Liver (tissue), 9 donors: ENCODE results near the gene TMEM176B. TPM values are rescaled to one million over a fixed set of nuclear protein-coding genes. Genes with fewer than 3 reads are reported as not detected.

Source experiments
- DNase-seq: peaks from one replicate; pipeline ENCODE4 v3.0.0-alpha.2; 2017; ENCODE audit warnings: low spot score
- H3K27ac ChIP-seq, 2 donors: one replicate each; pipeline ENCODE4 v1.7.0; 2013; ENCODE audit warnings: inconsistent platforms in 2 of 2, low read length in 2 of 2, control low read depth in 1 of 2, low read depth in 1 of 2, mild to moderate bottlenecking in 1 of 2
- H3K27me3 ChIP-seq, 4 donors: one replicate each; pipeline versions ENCODE4 v1.6.1 to v1.7.0; 2013; ENCODE audit warnings: low read length in 3 of 4, inconsistent platforms in 1 of 4, mild to moderate bottlenecking in 1 of 4, moderate library complexity in 1 of 4; ENCODE audit not compliant: control insufficient read depth in 4 of 4, insufficient read depth in 4 of 4
- H3K36me3 ChIP-seq, 4 donors: one replicate each; pipeline versions ENCODE4 v1.6.1 to v1.7.0; 2013; ENCODE audit warnings: low read length in 3 of 4, mild to moderate bottlenecking in 3 of 4, low read depth in 1 of 4, moderate library complexity in 1 of 4; ENCODE audit not compliant: control insufficient read depth in 4 of 4, insufficient read depth in 3 of 4
- H3K4me1 ChIP-seq, 4 donors: one replicate each; pipeline versions ENCODE4 v1.6.1 to v1.7.0; 2013; ENCODE audit warnings: low read length in 3 of 4, mild to moderate bottlenecking in 3 of 4, moderate library complexity in 1 of 4; ENCODE audit not compliant: control insufficient read depth in 4 of 4, insufficient read depth in 4 of 4
- H3K4me3 ChIP-seq, 3 donors: one replicate each; pipeline versions ENCODE4 v1.6.1 to v1.7.0; 2013; ENCODE audit warnings: low read length in 3 of 3, control low read depth in 1 of 3, low read depth in 1 of 3, mild to moderate bottlenecking in 1 of 3
- H3K9ac ChIP-seq, 2 donors: one replicate each; pipeline ENCODE4 v1.7.0; 2013; ENCODE audit warnings: low read length in 2 of 2, mild to moderate bottlenecking in 2 of 2, moderate library complexity in 2 of 2, control low read depth in 1 of 2, low read depth in 1 of 2
- H3K9me3 ChIP-seq, 4 donors: one replicate each; pipeline versions ENCODE4 v1.6.1 to v1.7.0; 2013; ENCODE audit warnings: low read length in 3 of 4; ENCODE audit not compliant: control insufficient read depth in 4 of 4
- CTCF ChIP-seq: fragments of 150-350 bp; IDR thresholded peaks from 2 replicates; pipeline ENCODE4 v1.5.1; 2017; ENCODE audit warnings: improper control_type of control experiment, low read depth, low read length; ENCODE audit not compliant: missing input control
- FOXA1 ChIP-seq: IDR thresholded peaks from 2 replicates; pipeline ENCODE4 v1.6.1; 2016; ENCODE audit warnings: antibody characterized with exemption
- FOXA2 ChIP-seq: IDR thresholded peaks from 2 replicates; pipeline ENCODE4 v1.6.1; 2016; ENCODE audit warnings: antibody characterized with exemption
- GABPA ChIP-seq, 2 donors: IDR thresholded peaks in 1 of 2; conservative IDR thresholded peaks in 1 of 2; 2 replicates each; pipeline ENCODE4 v1.6.1; 2016; ENCODE audit warnings: antibody characterized with exemption in 2 of 2, mild to moderate bottlenecking in 1 of 2, moderate library complexity in 1 of 2
- HNF4A ChIP-seq, 2 donors: conservative IDR thresholded peaks; 2 replicates each; pipeline ENCODE4 v1.6.1; 2016; ENCODE audit warnings: antibody characterized with exemption in 2 of 2, mild to moderate bottlenecking in 2 of 2
- JUND ChIP-seq, 2 donors: IDR thresholded peaks; 2 replicates each; pipeline ENCODE4 v1.6.1; 2016; ENCODE audit warnings: antibody characterized with exemption in 2 of 2
- MAX ChIP-seq: IDR thresholded peaks from 2 replicates; pipeline ENCODE4 v1.6.1; 2016; ENCODE audit warnings: antibody characterized with exemption
- NR2F2 ChIP-seq: IDR thresholded peaks from 2 replicates; pipeline ENCODE4 v1.6.1; 2016; ENCODE audit warnings: antibody characterized with exemption
- RAD21 ChIP-seq, 2 donors: IDR thresholded peaks; 2 replicates each; pipeline ENCODE4 v1.6.1; 2016; ENCODE audit warnings: antibody characterized with exemption in 2 of 2, mild to moderate bottlenecking in 2 of 2
- REST ChIP-seq: IDR thresholded peaks from 2 replicates; pipeline ENCODE4 v1.6.1; 2016; ENCODE audit warnings: antibody characterized with exemption, mild to moderate bottlenecking
- RXRA ChIP-seq, 2 donors: IDR thresholded peaks; 2 replicates each; pipeline ENCODE4 v1.6.1; 2017 to 2018; ENCODE audit warnings: antibody characterized with exemption in 2 of 2, mild to moderate bottlenecking in 1 of 2
- SP1 ChIP-seq: IDR thresholded peaks from 2 replicates; pipeline ENCODE4 v1.6.1; 2018; ENCODE audit warnings: antibody characterized with exemption, mild to moderate bottlenecking
- YY1 ChIP-seq: IDR thresholded peaks from 2 replicates; pipeline ENCODE4 v1.6.1; 2016; ENCODE audit warnings: antibody characterized with exemption, mild to moderate bottlenecking
- ZBTB33 ChIP-seq: IDR thresholded peaks from 2 replicates; pipeline ENCODE4 v1.6.1; 2016; ENCODE audit warnings: antibody characterized with exemption
- WGBS: extraction: QIAGEN DNeasy Blood & Tissue Kit; methylation state at CpG from one replicate; pipeline ENCODE4 v1.1.7; 2013; 5-methylcytosine and 5-hydroxymethylcytosine counted together
- polyA plus RNA-seq, 2 donors: library from polyadenylated mRNA; stranded (reverse) in 1 of 2; unstranded in 1 of 2; fragments of 200-250 nt in 1 of 2; fragments of >200 nt in 1 of 2; fragmentation: Nextera tagmentation in 1 of 2; extraction: Ambion mirVana in 1 of 2; gene quantifications; one replicate each; pipeline versions ENCODE4 v1.2.1 to v1.2.3, GENCODE V29; 2013 to 2015
- total RNA-seq, 2 donors: library from RNA; depleted of rRNA; stranded (reverse); fragments of >200 nt; gene quantifications; one replicate each; pipeline ENCODE4 v1.2.3, GENCODE V29; 2014
- donor health status: healthy.
- donor health status: healthy.
- donor health status: healthy.
- donor health status: healthy.
- donor health status: healthy.

The TMEM176B gene
- total and polyA plus RNA-seq, 4 donors, result 382 to 1,317 (median 999) TPM

GRCh38 chr7:150766334-150766709 is 33.8 kb downstream of the TMEM176B start:
- Histone ChIP-seq H3K27me3 (no peaks in the 10 kb centered on the region), H3K4me3 (no peak overlapping the region), H3K9me3 (no peaks in the 10 kb centered on the region), H3K4me1 (peaks cover 6 to 36% (median 26%) of the 10 kb centered on the region in 4 donors), H3K36me3 (no peaks in the 10 kb centered on the region), H3K9ac (peak overlapping the region in 1 of 2 donors; percentile 72), H3K27ac (peak overlapping the region; percentile 82 to 95)
- TF ChIP-seq FOXA2 (no peak), HNF4A (conservative IDR thresholded peaks at IDR 0.05) (peak; percentile 75 to 83), RXRA (IDR thresholded peaks at IDR 0.05) (peak; percentile 58 to 62), ZBTB33 (no peak), RAD21 (IDR thresholded peaks at IDR 0.05) (no peak), REST (no peak), GABPA (IDR thresholded peaks at IDR 0.05 in 1 of 2, conservative IDR thresholded peaks at IDR 0.05 in 1 of 2) (no peak), CTCF (no peak), SP1 (peak; percentile 53), JUND (IDR thresholded peaks at IDR 0.05) (peak; percentile 21 to 78), YY1 (peak; percentile 47)
- no peak for DNase-seq

GRCh38 chr7:150759479-150759878 is 40.7 kb downstream of the TMEM176B start:
- H3K4me3 ChIP-seq, result no peak overlapping the region
- WGBS, result 68% methylated on average over 1 of the region's 1 CpG
- no peak for DNase-seq
- H3K27me3 ChIP-seq, result no peaks in the 10 kb centered on the region
- no peaks in the 10 kb centered on the region for H3K9me3 ChIP-seq
- H3K9ac ChIP-seq, result no peak overlapping the region
- no peak overlapping the region for H3K27ac ChIP-seq
- H3K36me3 ChIP-seq, result no peaks in the 10 kb centered on the region
- H3K4me1 ChIP-seq, result peaks cover 2 to 13% (median 6%) of the 10 kb centered on the region in 4 donors
- TF ChIP-seq SP1 (no peak), RXRA (IDR thresholded peaks at IDR 0.05) (peak; percentile 3 to 69), NR2F2 (peak; percentile 99), FOXA1 (no peak), RAD21 (IDR thresholded peaks at IDR 0.05) (no peak), MAX (no peak), HNF4A (conservative IDR thresholded peaks at IDR 0.05) (peak in 1 of 2 donors; percentile 33)
